HG02763 (cell line): ENCODE results near the gene EDNRA.

Source experiments
- ATAC-seq: cut with Tn5 transposase; IDR thresholded peaks from one replicate; pipeline ENCODE4 v1.9.1; 2021; ENCODE audit warnings: mild to moderate bottlenecking, moderate library complexity; ENCODE audit not compliant: unreplicated experiment

EDNRA gene

DNA sequence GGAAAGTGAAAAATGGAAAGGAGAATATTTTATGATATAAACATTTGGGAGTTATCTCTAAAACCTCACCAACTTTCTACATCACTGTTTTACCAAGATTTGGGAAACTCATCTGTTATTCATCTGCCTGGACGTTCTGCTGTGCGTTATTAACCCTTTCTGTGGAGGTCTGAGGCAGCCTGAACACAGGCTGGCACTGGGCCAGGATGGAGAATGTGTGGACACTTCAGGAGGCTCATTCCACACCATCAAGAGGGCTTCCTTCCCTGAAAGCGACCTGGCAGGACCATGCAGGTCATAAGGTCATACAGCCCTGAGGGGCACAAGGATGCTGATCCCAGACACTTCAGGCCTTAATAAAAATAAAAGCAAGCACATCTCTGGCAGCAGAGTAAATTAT, 105.1 kb downstream of the EDNRA start:
- ATAC-seq = no peak

DNA sequence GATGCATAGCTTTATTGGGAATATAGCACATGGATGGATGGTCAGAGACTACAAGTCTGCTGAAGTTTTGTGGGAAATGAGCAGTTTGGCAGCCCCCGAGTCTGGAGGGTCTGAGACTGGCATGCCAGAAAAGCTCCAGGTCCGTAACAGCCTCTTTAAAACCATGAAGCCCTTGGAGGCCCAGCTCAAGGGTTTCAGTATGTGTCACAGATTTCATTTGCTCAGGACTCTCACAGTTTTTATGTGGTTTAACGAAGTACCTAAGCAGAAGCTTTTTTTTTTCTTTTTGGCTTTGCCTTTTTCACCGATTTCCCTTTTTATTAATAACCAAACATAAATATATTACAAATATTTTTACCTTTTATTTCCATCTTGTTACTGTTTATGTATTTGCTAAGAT, 105.7 kb downstream of the EDNRA start:
- ATAC-seq = peak; percentile 55

DNA sequence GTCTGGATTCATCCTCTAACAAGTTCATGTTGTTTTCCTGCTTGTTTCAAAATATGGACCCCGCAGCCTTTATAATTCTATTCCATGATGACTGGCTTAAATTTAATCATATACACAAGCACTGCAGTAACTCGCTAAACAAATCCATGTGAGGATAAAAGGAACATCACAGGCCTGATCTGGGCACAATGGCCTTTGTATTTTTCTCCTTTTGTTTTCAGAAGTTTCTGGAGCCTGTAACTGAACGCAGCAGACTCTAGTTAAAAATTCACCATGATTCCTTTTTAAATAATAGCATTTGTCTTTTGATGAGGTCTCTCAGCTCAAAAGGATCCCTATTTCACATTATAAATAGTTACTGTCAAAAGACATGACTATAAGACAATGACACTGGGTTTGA, 106.1 kb downstream of the EDNRA start:
- no peak for ATAC-seq

DNA sequence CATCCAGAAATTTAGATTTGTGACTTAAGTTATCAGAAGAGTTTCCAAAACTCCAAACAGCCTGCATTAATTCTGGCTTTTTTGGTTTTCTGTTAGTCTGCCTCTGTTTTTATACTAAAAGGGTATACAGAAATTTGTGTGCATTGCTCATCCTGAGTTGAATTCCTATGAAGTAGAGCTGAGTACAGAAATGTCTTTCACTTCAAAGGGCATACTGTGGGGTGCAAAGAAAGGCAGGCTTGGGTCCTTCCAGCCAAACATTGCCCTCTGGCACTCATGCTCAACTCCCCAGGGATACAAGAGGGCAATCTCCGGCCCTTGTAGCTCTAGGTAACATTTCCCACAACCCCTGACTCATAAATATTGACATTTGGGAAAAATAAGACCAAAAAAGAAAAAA, 108.7 kb downstream of the EDNRA start:
- ATAC-seq = no peak

DNA sequence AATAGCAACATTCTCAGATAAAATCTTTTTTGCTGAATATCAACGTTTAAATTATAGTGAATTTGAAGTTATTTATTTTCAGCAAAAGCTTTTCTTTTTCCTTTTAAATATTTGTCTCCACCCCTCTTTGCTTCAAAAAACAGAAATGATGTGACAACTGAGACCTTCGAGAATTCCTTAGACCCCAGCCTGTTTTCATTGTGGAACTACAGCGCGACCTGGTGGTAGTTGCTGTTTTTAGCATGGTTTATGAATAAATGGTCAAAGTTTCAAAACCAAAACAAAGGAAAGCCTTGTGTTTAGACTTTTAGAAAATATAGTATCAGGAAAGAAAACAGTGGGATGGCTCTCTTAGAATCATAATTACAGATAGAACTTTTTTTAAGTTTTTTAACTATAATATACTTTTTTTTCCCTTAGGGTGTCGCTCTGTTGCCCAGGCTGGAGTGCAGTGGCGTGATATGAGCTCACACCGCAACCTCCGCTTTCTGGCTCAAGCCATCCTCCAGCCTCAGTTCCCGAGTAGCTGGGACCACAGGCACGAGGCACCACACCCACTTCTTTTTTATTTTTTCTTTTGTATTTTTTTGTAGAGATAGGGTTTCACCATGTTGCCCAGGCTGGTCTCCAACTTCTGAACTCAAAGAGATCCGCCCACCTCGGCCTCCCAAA, 109.5 kb downstream of the EDNRA start:
- no peak for ATAC-seq

DNA sequence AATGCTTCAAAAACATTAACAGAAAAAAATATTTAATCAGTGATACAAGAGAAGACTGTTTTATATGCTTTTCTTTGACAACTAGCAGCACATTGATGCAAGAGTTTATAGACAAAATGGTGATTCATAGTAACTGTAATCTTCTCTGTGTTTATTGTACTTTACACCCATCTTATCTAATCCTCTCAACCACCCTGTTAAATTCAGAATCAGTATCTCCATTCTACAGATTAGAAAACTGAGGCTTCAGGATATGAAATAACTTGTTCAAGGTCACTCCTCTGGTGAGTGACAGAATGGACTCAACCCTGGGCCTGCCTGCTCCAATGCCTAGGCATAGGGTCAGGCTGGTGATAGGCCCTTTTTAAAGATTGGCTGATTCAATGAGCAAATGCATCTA, 110.2 kb downstream of the EDNRA start:
- ATAC-seq = no peak

DNA sequence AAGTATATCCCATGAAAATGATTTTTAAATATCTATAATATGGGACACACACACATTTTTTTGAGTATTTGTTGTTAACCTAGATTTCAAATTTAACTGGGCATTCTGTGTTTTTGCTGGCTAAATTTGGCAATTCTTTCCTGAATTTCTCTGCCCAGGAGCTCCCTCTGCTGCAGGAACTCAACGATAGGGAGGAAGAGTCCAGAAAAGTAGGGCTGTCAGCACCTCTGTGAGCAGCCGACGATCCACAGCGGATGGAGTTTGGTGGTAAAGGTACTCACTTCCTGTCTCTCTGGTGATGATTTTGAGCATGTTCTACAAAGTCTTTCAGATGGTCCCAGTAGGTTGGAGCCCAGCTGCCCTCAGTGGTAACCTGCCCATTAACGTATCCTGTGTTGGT, 113.2 kb downstream of the EDNRA start:
- ATAC-seq = no peak
